GM18873 (cell line): ENCODE measurements around the gene SLC22A23.

Source experiments
- ATAC-seq: cut with Tn5 transposase; IDR thresholded peaks from one replicate; pipeline ENCODE4 v1.9.1; 2021; ENCODE audit warnings: mild to moderate bottlenecking, moderate library complexity, moderate number of reproducible peaks; ENCODE audit not compliant: unreplicated experiment, low FRiP score

Gene SLC22A23

GRCh38 chr6:3278691-3279090 is 178.2 kb downstream of the SLC22A23 start:
- ATAC-seq = no peak

GRCh38 chr6:3277851-3278416 is 178.9 kb downstream of the SLC22A23 start:
- no peak for ATAC-seq

GRCh38 chr6:3277251-3277650 is 179.6 kb downstream of the SLC22A23 start:
- ATAC-seq = no peak

GRCh38 chr6:3276174-3277167 is 180.4 kb downstream of the SLC22A23 start:
- ATAC-seq = no peak

GRCh38 chr6:3273707-3274521 is 182.9 kb downstream of the SLC22A23 start:
- ATAC-seq = no peak

- no peak for ATAC-seq
Observed at GRCh38 chr6:3272911-3273547, 183.8 kb downstream of the SLC22A23 start.

GRCh38 chr6:3271756-3272155 is 185.1 kb downstream of the SLC22A23 start:
- no peak for ATAC-seq

- no peak for ATAC-seq
Observed at GRCh38 chr6:3270258-3270657, 186.6 kb downstream of the SLC22A23 start.

GRCh38 chr6:3269281-3269975 is 187.4 kb downstream of the SLC22A23 start:
- ATAC-seq = no peak

GRCh38 chr6:3268680-3269079 is 188.2 kb downstream of the SLC22A23 start:
- no peak for ATAC-seq

- ATAC-seq = no peak
Observed at GRCh38 chr6:3267162-3267561, 189.7 kb downstream of the SLC22A23 start.

- ATAC-seq = no peak
Observed at GRCh38 chr6:3266170-3266569, 190.7 kb downstream of the SLC22A23 start.

GRCh38 chr6:3265671-3266070 is 191.2 kb downstream of the SLC22A23 start:
- ATAC-seq = no peak

- no peak for ATAC-seq
Observed at GRCh38 chr6:3264356-3264755, 192.5 kb downstream of the SLC22A23 start.

- ATAC-seq = no peak
Observed at GRCh38 chr6:3263096-3263495, 193.8 kb downstream of the SLC22A23 start.

- no peak for ATAC-seq
Observed at GRCh38 chr6:3261921-3262320, 194.9 kb downstream of the SLC22A23 start.

GRCh38 chr6:3261518-3261820 is 195.4 kb downstream of the SLC22A23 start:
- no peak for ATAC-seq

- ATAC-seq = no peak
Observed at GRCh38 chr6:3260772-3261517, 195.9 kb downstream of the SLC22A23 start.

GRCh38 chr6:3260296-3260695 is 196.6 kb downstream of the SLC22A23 start:
- ATAC-seq = no peak
